Subcutaneous abdominal adipose tissue (tissue), 5 donors: ENCODE data around the gene FNDC11.
"Not testable (repeated sequence)": the region's sequence is repeated elsewhere in the genome, so short reads cannot be mapped to it uniquely, and the experiment has no call there.

Source experiments
- H3K27ac ChIP-seq: one replicate; pipeline ENCODE4 v1.7.0; 2013; ENCODE audit warnings: low read depth, mild to moderate bottlenecking, inconsistent platforms, low read length, moderate library complexity
- H3K27me3 ChIP-seq, 5 donors: one replicate each; pipeline ENCODE4 v1.7.0; 2013; ENCODE audit warnings: low read length in 5 of 5, inconsistent platforms in 1 of 5; ENCODE audit not compliant: control insufficient read depth in 5 of 5, insufficient read depth in 4 of 5
- H3K36me3 ChIP-seq, 5 donors: one replicate each; pipeline ENCODE4 v1.7.0; 2013; ENCODE audit warnings: low read length in 5 of 5; ENCODE audit not compliant: control insufficient read depth in 5 of 5, insufficient read depth in 5 of 5
- H3K4me1 ChIP-seq, 5 donors: one replicate each; pipeline ENCODE4 v1.7.0; 2013; ENCODE audit warnings: low read length in 5 of 5, mild to moderate bottlenecking in 3 of 5, moderate library complexity in 1 of 5; ENCODE audit not compliant: control insufficient read depth in 5 of 5, insufficient read depth in 5 of 5
- H3K4me3 ChIP-seq, 5 donors: one replicate each; pipeline ENCODE4 v1.7.0; 2013; ENCODE audit warnings: low read length in 5 of 5, low read depth in 1 of 5
- H3K9ac ChIP-seq, 5 donors: one replicate each; pipeline ENCODE4 v1.7.0; 2013; ENCODE audit warnings: low read length in 5 of 5, mild to moderate bottlenecking in 4 of 5, moderate library complexity in 3 of 5
- H3K9me3 ChIP-seq, 5 donors: one replicate each; pipeline ENCODE4 v1.7.0; 2013; ENCODE audit warnings: low read length in 5 of 5; ENCODE audit not compliant: control insufficient read depth in 5 of 5
- donor health status: healthy.
- donor health status: healthy.
- donor health status: healthy.
- donor health status: healthy.
- donor health status: healthy.

Gene FNDC11, protein sequence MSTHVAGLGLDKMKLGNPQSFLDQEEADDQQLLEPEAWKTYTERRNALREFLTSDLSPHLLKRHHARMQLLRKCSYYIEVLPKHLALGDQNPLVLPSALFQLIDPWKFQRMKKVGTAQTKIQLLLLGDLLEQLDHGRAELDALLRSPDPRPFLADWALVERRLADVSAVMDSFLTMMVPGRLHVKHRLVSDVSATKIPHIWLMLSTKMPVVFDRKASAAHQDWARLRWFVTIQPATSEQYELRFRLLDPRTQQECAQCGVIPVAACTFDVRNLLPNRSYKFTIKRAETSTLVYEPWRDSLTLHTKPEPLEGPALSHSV

DNA sequence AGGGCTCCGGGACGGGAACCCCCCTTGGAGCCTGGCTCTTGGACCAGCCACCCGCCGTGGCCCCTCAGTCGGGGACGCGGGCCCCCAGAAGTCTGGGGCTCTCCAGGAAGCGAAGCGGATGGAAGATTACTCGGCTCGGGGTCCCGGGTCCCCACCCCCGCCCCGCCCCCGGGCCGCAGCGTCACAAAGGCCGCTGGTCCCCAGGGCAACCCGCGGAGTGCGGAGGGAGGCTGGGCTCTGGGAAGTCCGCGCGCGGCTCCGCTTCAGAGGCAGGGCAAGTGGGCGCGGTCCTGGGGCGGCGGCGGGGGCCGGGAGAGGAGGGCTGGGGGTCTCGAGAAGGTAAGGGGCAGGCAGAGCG is at the start of gene FNDC11:
FNDC11 (plus strand) TSS at position 227 of the 358 bp plus-strand sequence. CDS start 1,505 bp downstream, outside the sequence.
- H3K4me1 ChIP-seq = peaks cover 0 to 13% (median 4%) of the 10 kb centered on the region in 5 donors
- no peak within 1 kb of the TSS for H3K27ac ChIP-seq
- peak within 1 kb of the TSS in 1 of 5 donors; percentile 45 for H3K9ac ChIP-seq
- no peaks in the 10 kb centered on the region for H3K9me3 ChIP-seq
- peaks cover 0 to 4% (median 0%) of the 10 kb centered on the region in 5 donors for H3K36me3 ChIP-seq
- H3K27me3 ChIP-seq = peaks cover 10 to 41% (median 24%) of the 10 kb centered on the region in 5 donors
- H3K4me3 ChIP-seq = peak within 1 kb of the TSS in 4 of 5 donors; percentile 25 to 67 (median 56)

DNA sequence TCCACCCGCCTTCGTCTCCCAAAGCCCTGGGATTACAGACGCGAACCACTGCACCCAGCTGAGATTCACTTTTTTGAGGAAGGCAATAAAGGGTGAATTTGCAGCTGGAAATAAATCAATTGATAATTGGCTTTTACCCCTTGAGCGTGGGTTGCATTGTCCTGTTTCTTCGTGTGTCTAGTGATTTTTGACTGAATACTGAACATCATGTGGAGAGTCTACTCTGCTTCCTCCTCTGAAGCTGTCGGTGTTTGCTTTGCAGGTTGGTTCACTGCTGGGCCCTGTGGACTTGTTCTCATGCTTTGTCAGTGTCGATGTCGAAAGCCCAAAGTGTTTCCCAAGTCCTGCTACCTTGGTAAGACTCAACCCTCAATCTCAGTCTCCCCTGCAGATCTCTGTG is 49.3 kb upstream of the FNDC11 start:
- no peaks in the 10 kb centered on the region for H3K36me3 ChIP-seq
- peaks cover 0 to under 1% (median 0%) of the 10 kb centered on the region in 5 donors for H3K4me1 ChIP-seq
- H3K9ac ChIP-seq = no peak overlapping the region
- peaks cover 0 to 24% (median 18%) of the 10 kb centered on the region in 5 donors for H3K9me3 ChIP-seq
- H3K4me3 ChIP-seq = no peak overlapping the region
- H3K27me3 ChIP-seq = peaks cover 23 to 43% (median 36%) of the 10 kb centered on the region in 5 donors
- H3K27ac ChIP-seq = no peak overlapping the region

DNA sequence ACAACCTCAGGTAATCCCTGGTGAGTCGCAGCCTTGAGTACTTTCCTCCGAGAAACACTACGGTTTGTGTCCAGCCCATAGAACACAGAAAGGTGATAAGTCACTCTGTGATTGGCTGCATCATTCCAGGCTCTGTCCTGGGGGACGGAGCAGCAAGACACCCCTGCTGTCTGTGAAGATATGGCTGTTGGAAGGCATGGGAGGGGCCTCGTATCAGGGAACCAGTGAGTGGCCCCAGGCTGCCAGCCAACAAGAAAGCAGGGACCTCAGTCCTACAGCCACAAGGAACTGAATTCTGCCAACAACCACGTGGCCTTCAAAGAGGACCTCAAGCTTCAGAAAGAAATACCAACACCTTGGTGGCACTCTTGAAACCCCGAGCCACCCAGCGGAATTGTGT is 48.7 kb upstream of the FNDC11 start:
- Histone ChIP-seq H3K36me3 (no peaks in the 10 kb centered on the region), H3K4me3 (no peak overlapping the region), H3K9me3 (peaks cover 0 to 24% (median 18%) of the 10 kb centered on the region in 5 donors), H3K9ac (no peak overlapping the region), H3K27me3 (peaks cover 16 to 37% (median 29%) of the 10 kb centered on the region in 5 donors), H3K4me1 (no peaks in the 10 kb centered on the region), H3K27ac (no peak overlapping the region)

DNA sequence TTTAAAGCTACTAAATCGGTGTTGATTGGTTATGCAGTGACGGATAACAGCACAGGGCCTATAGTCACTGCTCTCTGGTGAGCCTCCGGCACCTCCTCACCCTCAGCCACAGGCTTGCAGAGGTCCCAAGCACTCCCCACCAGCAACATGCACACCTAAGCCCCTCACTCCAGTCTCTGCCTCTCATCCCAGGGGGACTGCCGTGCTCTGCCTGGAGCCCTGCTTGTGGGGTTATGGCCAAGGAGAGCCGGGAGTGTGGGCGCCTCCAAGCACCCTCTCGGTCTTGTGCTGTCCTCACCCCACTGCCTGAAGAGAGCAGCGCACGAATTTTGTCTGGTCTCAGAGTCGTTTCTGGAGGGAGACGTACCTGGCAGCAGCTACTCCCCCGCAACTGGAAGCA is 48.2 kb upstream of the FNDC11 start:
- H3K36me3 ChIP-seq = no peaks in the 10 kb centered on the region
- H3K27ac ChIP-seq = no peak overlapping the region
- H3K9ac ChIP-seq = no peak overlapping the region
- H3K27me3 ChIP-seq = peaks cover 15 to 33% (median 28%) of the 10 kb centered on the region in 5 donors
- H3K4me3 ChIP-seq = no peak overlapping the region
- no peaks in the 10 kb centered on the region for H3K4me1 ChIP-seq
- H3K9me3 ChIP-seq = peaks cover 0 to 24% (median 18%) of the 10 kb centered on the region in 5 donors

DNA sequence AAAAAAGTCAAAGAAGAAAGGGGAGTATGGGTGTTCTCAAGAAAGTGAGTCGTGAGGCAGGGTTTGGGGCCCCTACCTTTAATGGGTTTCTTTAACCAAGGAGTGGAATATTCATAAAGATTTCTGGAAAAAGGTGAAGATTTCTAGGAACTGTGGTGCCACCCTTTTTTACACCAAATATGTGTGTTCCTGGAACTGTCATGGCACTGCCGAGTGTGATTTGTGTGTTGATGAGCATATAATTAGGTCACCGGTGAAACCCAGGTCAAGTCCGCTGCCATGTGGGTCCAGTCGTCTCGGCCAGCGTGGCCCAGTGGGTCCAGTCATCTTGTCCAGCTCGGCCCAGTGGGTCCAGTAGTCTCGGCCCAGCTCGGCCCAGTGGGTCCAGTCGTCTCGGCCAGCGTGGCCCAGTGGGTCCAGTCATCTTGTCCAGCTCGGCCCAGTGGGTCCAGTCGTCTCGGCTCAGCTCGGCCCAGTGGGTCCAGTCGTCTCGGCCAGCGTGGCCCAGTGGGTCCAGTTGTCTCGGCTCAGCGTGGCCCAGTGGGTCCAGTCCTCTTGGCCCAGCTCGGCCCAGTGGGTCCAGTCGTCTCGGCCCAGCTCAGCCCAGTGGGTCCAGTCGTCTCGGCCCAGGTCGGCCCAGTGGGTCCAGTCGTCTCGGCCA is 46.7 kb upstream of the FNDC11 start:
- Histone ChIP-seq H3K27me3 (peaks cover 17 to 25% (median 24%) of the 10 kb centered on the region in 5 donors), H3K9me3 (peaks cover 0 to 24% (median 18%) of the 10 kb centered on the region in 5 donors), H3K9ac (no peak overlapping the region), H3K36me3 (no peaks in the 10 kb centered on the region), H3K27ac (no peak overlapping the region), H3K4me1 (no peaks in the 10 kb centered on the region), H3K4me3 (no peak overlapping the region)

DNA sequence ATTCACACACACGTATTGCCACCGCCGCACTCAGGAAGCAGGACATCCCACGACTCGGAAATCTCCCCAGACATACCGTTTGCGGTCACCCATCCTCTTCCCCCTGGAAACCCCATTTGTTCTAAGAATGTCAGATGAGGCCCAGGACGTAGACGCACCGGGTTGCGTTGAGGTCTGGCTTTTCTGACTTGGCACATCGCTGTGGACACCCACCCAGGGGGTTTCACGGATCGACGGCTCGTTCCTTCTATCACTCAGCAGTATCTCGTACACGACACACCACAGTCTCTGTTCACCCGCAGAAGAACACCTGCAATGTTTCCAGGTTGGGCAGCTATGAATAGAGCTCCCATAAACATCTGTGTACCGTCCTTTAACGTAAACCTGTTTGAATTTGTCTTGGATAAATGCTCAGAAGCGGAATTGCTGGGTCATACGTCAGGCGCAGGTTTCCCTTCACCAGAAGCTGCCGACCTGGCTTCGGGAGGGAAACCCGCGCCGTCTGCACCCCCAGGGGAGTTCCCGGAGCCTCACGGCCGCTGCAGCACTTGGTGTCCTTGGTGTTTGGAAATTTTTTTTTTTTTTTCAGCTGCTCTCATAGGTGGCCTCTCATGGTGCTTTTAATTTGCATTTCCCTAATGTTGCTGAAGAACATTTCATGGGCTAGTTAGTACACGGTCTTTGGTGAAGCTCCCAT is 45.7 kb upstream of the FNDC11 start:
- no peaks in the 10 kb centered on the region for H3K36me3 ChIP-seq
- no peak overlapping the region for H3K4me3 ChIP-seq
- H3K27me3 ChIP-seq = peaks cover 9 to 18% (median 15%) of the 10 kb centered on the region in 5 donors
- H3K9me3 ChIP-seq = peaks cover 0 to 24% (median 18%) of the 10 kb centered on the region in 5 donors
- H3K4me1 ChIP-seq = no peaks in the 10 kb centered on the region
- no peak overlapping the region for H3K9ac ChIP-seq
- no peak overlapping the region for H3K27ac ChIP-seq

DNA sequence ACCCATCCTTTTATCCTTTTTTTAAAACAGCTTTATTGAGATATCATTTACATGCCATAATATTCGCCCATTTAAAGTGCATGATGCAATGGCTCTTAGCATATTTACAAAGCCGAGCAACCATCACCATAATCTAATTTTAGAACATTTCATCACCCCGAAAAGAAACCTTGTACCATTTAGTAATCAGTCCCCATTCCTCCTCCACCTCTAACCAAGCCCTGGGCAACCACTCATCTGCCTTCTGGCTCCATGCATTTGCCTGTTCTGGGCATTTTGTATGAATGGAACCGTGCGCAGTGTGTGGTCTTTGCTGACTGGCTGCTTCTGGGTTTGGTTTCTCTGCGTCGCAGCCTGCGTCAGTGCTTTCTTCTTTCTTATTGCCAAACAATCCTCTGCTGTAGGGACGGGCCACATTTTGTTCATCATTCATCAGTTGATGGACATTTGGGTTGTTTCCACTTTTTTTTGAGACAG is 44.8 kb upstream of the FNDC11 start:
- Histone ChIP-seq H3K4me3 (no peak overlapping the region), H3K9ac (no peak overlapping the region), H3K9me3 (peaks cover 0 to 21% (median 18%) of the 10 kb centered on the region in 5 donors), H3K36me3 (no peaks in the 10 kb centered on the region), H3K27me3 (peaks cover 9 to 16% (median 13%) of the 10 kb centered on the region in 5 donors), H3K27ac (no peak overlapping the region), H3K4me1 (no peaks in the 10 kb centered on the region)

DNA sequence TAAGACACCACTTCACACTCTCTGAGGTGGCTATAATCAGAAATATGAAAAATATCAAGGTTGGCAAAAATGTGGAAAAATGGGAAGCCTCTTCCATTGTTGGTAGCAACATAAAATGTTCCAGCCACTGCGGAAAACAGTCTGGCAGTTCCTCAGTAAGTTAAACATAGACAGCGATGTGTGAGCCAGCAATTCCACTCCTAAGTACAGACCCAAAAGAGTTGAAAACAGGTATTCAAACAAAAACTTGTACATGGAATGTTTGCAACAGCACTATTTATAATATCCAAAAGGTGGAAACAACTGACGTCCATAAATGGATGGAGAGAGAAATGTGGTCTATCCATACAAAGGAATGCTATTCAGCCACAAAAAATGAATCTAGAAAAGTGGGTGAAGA is 40.8 kb upstream of the FNDC11 start:
- no peaks in the 10 kb centered on the region for H3K36me3 ChIP-seq
- H3K27ac ChIP-seq = no peak overlapping the region
- H3K4me3 ChIP-seq = no peak overlapping the region
- H3K9ac ChIP-seq = no peak overlapping the region
- no peaks in the 10 kb centered on the region for H3K4me1 ChIP-seq
- H3K9me3 ChIP-seq = no peaks in the 10 kb centered on the region
- peaks cover 1 to 8% (median 4%) of the 10 kb centered on the region in 5 donors for H3K27me3 ChIP-seq

DNA sequence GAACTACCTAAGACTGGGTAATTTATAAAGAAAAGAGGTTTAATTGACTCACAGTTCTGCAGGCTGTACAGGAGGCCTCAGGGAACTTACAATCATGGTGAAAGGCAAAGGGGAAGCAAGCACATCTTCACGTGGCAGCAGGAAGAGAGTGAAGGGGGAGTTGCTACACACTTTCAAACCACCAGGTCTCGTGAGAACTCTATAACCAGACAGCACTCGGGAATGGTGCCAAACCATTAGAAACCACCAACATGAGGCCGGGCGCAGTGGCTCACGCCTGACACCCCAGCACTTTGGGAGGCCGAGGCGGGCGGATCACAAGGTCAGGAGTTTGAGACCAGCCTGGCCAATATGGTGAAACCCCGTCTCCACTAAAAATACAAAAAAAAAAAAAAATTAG is 39.4 kb upstream of the FNDC11 start:
- H3K9ac ChIP-seq, H3K27me3 ChIP-seq, H3K4me1 ChIP-seq: not testable (repeated sequence)

More for the DNA sequence above, 39.4 kb upstream of the FNDC11 start:
- not testable (repeated sequence) for H3K4me3 ChIP-seq, H3K9me3 ChIP-seq, H3K27ac ChIP-seq, H3K36me3 ChIP-seq
